Left lung (tissue), 10 donors: ENCODE results near the gene SLC24A4. TPM values are rescaled to one million over a fixed set of nuclear protein-coding genes. Genes with fewer than 3 reads are reported as not detected.

Experiments
- ATAC-seq: fragments of 200-7000 bp; cut with Tn5 transposase; one replicate; pipeline ENCODE4 v1.9.1; 2020; ENCODE audit warnings: moderate library complexity
- DNase-seq, 4 donors: peaks; one replicate each; pipeline ENCODE4 v3.0.0-alpha.2; 2013 to 2020
- H3K27ac ChIP-seq, 2 donors: fragments of 200-600 bp; sonication (generic) in 1 of 2; one replicate each; pipeline versions ENCODE4 v1.5.0 to v1.8.0; 2020 to 2021
- H3K27me3 ChIP-seq, 2 donors: fragments of 200-600 bp; sonication (generic) in 1 of 2; one replicate each; pipeline versions ENCODE4 v1.5.0 to v1.8.0; 2020 to 2021
- H3K36me3 ChIP-seq, 2 donors: fragments of 200-600 bp; sonication (generic) in 1 of 2; one replicate each; pipeline versions ENCODE4 v1.5.0 to v1.8.0; 2020 to 2021
- H3K4me1 ChIP-seq, 2 donors: fragments of 200-600 bp; one replicate each; pipeline ENCODE4 v1.8.0; 2021
- H3K4me3 ChIP-seq, 2 donors: fragments of 200-600 bp; sonication (generic) in 1 of 2; one replicate each; pipeline versions ENCODE4 v1.5.0 to v1.8.0; 2020 to 2021; ENCODE audit warnings: mild to moderate bottlenecking in 1 of 2
- H3K9me3 ChIP-seq, 2 donors: fragments of 200-600 bp; sonication (generic) in 1 of 2; one replicate each; pipeline versions ENCODE4 v1.5.0 to v1.8.0; 2020 to 2021
- intact Hi-C, 2 donors: fragments of 100-400 bp; cut with DNase I; formaldehyde crosslinking; loops; one replicate each; pipeline versions ENCODE4 v1.11.2 to v1.14.2; 2022
- polyA plus RNA-seq, 6 donors: library from polyadenylated mRNA; unstranded; fragments of 120-200 nt; gene quantifications; one replicate each; pipeline ENCODE4 v1.2.1, GENCODE V29; 2013; ENCODE audit not compliant: insufficient read length in 6 of 6
- total RNA-seq, 2 donors: library from RNA; stranded (reverse); fragmentation: NEBNext Ultra II Directional; extraction: Animal tissue kit (Norgen Biotek cat#: 25700); gene quantifications; one replicate each; pipeline ENCODE4 v1.2.1, GENCODE V29; 2021
- TF ChIP-seq, protein P1 (sequence below), 2 donors: fragments of 200-600 bp; sonication (generic) in 1 of 2; IDR thresholded peaks; one replicate each; pipeline versions ENCODE4 v1.5.0 to v1.8.0; 2021; ENCODE audit warnings: antibody characterized with exemption in 2 of 2
- donor health status: DM: no; HTN: yes; CAD: no.
- donor health status: DM: no; HTN: no; CAD: no.

SLC24A4 gene
- total and polyA plus RNA-seq, 8 donors = 0.25 to 2.0 (median 0.47) TPM

DNA sequence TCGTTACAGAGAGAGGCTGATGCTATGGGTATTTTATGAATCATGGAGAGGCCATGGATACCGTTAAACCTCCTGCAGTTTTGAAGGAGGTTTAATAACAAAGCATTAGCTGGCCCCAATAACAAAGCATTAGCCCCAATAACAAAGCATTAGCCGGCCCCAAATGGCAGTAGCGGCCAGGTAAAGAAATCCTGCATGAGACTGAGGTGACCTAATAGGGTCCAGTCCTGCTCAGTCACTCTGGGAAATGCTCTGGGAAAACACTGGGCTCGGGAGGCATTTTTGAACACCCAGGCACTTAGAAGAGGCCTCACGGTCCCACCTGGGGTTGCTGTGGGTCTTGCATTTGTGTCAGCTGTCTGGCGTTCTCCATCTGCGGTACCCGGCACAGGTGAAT is 189.8 kb downstream of the SLC24A4 start:
- intact Hi-C loops = no loop called here
- ATAC-seq = no peak
- Histone ChIP-seq H3K27me3 (peaks cover 0 to 10% of the 10 kb centered on the region in 2 donors), H3K27ac (peak overlapping the region; percentile 30 to 92), H3K36me3 (no peaks in the 10 kb centered on the region), H3K9me3 (no peaks in the 10 kb centered on the region), H3K4me1 (peaks cover 21 to 68% of the 10 kb centered on the region in 2 donors), H3K4me3 (peak overlapping the region; percentile 74 to 81)
- no peak for DNase-seq
- TF ChIP-seq, protein P1, sequence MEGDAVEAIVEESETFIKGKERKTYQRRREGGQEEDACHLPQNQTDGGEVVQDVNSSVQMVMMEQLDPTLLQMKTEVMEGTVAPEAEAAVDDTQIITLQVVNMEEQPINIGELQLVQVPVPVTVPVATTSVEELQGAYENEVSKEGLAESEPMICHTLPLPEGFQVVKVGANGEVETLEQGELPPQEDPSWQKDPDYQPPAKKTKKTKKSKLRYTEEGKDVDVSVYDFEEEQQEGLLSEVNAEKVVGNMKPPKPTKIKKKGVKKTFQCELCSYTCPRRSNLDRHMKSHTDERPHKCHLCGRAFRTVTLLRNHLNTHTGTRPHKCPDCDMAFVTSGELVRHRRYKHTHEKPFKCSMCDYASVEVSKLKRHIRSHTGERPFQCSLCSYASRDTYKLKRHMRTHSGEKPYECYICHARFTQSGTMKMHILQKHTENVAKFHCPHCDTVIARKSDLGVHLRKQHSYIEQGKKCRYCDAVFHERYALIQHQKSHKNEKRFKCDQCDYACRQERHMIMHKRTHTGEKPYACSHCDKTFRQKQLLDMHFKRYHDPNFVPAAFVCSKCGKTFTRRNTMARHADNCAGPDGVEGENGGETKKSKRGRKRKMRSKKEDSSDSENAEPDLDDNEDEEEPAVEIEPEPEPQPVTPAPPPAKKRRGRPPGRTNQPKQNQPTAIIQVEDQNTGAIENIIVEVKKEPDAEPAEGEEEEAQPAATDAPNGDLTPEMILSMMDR (IDR thresholded peaks at IDR 0.05) = no peak

DNA sequence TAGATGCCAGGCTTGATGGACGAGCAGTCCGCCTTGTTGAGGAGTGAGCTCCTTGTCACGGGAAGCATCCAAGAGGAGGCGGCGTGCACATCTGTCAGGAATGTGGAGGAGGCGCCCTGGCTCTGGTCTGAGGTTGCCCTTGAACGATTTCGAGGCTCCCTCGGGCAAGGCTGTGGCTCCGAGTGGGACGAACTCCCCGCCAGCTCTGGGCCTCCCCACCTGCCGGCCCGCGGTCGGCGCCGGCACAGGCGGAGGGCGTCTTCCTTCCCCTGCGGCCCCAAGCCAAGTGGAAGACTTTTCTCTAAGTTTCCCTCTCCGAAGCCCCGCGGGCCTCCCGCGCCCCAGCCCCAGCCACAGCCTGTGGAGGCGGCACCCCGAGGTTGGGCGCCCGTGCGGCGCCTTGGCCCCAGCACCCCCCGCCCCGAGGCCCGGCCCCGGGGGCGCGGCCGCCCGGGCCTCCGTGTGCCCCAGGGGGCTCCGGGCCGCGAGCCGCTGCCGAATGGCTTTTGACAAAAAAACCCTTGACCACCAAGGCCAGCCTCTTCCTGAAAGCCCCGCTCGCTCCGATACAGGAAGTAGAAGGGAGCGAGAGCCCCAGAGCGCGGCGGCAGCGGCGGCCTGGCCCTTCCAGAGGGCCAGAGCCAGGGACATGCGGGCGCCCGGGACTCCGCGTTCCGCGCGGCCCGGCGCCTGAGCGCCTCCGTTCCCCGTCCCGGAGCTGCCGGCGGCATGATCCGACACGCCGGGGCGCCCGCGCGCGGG is 190.4 kb downstream of the SLC24A4 start, which contains the start of gene RIN3:
RIN3 (plus strand) TSS at position 578 of the 762 bp plus-strand sequence; CDS start at position 730, 152 bp downstream.
- ATAC-seq (peak; percentile 62), DNase-seq (peak; percentile 49 to 94 (median 62))
- TF ChIP-seq, protein P1 (IDR thresholded peaks at IDR 0.05) = no peak
- intact Hi-C loops = no loop called here
- Histone ChIP-seq H3K27ac (peak within 1 kb of the TSS; percentile 78 to 92), H3K27me3 (peaks cover 0 to 10% of the 10 kb centered on the region in 2 donors), H3K9me3 (no peaks in the 10 kb centered on the region), H3K4me1 (peaks cover 21 to 71% of the 10 kb centered on the region in 2 donors), H3K4me3 (peak within 1 kb of the TSS; percentile 74 to 81), H3K36me3 (no peaks in the 10 kb centered on the region)

DNA sequence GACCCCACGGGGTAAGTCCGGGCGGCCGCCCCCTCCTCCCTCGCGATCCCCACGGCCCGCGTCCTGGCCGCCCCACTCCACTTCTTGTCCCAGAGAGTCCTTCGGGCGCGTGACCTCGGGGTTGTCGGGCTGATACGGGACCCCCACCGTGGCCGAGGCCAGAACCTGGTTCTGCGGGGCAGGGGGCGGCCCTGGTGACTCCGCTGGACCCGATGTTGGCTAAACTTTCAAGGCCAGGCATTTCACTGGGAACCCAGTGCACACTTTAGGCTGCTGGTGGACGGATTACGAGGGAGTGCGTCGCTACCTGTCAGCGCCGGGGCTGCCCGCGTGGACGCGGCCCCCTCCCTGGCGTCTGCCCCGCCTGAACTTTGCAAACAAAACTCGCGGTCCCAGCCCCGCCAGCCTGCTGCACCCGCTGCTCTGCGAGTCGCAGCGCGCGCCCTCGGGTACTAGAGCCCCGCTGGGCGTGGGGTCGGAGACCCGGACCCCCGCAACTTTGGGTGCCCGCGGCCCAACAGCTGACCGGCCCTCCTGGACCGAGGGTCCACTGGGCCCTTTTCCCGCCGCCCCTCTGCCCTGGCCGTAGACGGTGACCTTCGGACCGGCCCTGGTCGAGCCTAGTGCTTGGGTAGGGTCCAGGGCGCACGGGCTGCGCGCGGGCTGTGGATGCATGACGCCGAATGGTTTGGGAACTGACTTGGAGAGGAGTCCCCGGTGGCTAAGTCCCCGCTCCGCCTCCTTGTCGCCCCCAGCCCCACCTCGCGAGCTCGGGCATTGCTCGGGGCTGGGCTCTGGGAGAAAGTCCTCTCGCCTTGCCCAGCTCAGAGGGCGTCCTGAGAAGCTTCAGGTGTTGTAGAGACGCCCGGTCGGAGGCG is 191.2 kb downstream of the SLC24A4 start:
- ATAC-seq = peak; percentile 42
- intact Hi-C loops = no loop called here
- H3K4me1 ChIP-seq = peaks cover 21 to 79% of the 10 kb centered on the region in 2 donors

DNA sequence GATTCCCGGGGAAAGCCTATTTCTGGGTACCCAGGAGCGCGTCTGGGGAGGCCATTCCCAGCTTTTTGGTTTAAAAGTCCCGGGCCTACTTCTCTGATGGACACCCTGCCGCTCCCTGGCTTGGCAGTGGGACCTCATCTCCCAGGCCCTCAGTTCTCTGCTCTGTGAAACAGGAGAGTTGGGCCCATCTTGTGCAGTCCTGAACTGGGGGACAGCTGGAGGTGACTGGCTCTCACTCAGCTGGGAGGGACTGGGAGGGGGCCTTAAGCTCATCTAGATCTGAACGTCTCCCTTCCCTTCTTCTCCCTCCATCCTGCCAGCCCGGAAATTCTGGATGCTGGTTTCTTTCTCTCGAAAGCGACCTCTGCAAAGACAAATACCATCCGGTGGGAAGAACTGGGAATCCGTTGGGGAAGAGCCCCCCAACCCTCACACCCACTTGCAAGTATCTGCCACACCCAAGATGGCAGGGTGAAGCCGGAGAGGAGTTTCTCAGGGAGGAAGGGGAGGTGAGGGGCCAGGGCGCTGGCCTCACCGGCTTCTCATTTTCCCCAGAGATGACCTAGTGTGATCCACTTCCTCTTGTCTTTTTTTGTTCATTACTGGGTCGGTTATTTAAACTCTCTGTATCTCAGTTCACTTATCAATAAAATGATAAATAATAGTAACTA is 192.0 kb downstream of the SLC24A4 start:
- no peaks in the 10 kb centered on the region for H3K9me3 ChIP-seq
- DNase-seq (no peak), ATAC-seq (no peak)
- TF ChIP-seq, protein P1 (IDR thresholded peaks at IDR 0.05) = no peak
- intact Hi-C loops = no loop called here
- H3K36me3 ChIP-seq = no peaks in the 10 kb centered on the region
- H3K27ac ChIP-seq = peak overlapping the region; percentile 78 to 92
- H3K4me3 ChIP-seq = peak overlapping the region; percentile 74 to 81
- peaks cover 21 to 87% of the 10 kb centered on the region in 2 donors for H3K4me1 ChIP-seq
- peaks cover 0 to 10% of the 10 kb centered on the region in 2 donors for H3K27me3 ChIP-seq

More for the DNA sequence above, 191.2 kb downstream of the SLC24A4 start:
- H3K36me3 ChIP-seq = no peaks in the 10 kb centered on the region
- DNase-seq = peak in 2 of 4 donors; percentile 33 to 88
- H3K4me3 ChIP-seq = peak overlapping the region; percentile 74 to 81
- H3K27me3 ChIP-seq = peaks cover 0 to 10% of the 10 kb centered on the region in 2 donors
- TF ChIP-seq, protein P1 (IDR thresholded peaks at IDR 0.05) = no peak
- H3K9me3 ChIP-seq = no peaks in the 10 kb centered on the region
- peak overlapping the region; percentile 78 to 92 for H3K27ac ChIP-seq
